HepG2 (cell line): ENCODE measurements around the gene ADGRB3. TPM values are rescaled to one million over a fixed set of nuclear protein-coding genes. Genes with fewer than 3 reads are reported as not detected.

Experiments used
- DBP ChIP-seq: sonication (generic); formaldehyde crosslinking; IDR thresholded peaks from 2 replicates; pipeline ENCODE4 v1.4.0; 2020; ENCODE audit warnings: missing genetic modification reagents; ENCODE audit errors: not compliant biosample characterization
- DDIT3 ChIP-seq: sonication (generic); formaldehyde crosslinking; IDR thresholded peaks from 2 replicates; pipeline ENCODE4 v1.4.0; 2020; ENCODE audit warnings: mild to moderate bottlenecking, missing genetic modification reagents
- GATAD1 ChIP-seq: IDR thresholded peaks from 2 replicates; pipeline ENCODE4 v1.6.1; 2016; ENCODE audit warnings: missing genetic modification reagents, missing compliant biosample characterization
- ISL2 ChIP-seq: sonication (generic); formaldehyde crosslinking; IDR thresholded peaks from 2 replicates; pipeline ENCODE4 v1.5.0; 2020; ENCODE audit warnings: missing genetic modification reagents
- KDM2A ChIP-seq: sonication (generic); formaldehyde crosslinking; IDR thresholded peaks from 2 replicates; pipeline ENCODE4 v1.4.0; 2020; ENCODE audit warnings: low read depth, missing genetic modification reagents, borderline replicate concordance
- MLXIP ChIP-seq: sonication (generic); formaldehyde crosslinking; IDR thresholded peaks from 2 replicates; pipeline ENCODE4 v1.9.0; 2021; ENCODE audit warnings: missing genetic modification reagents, borderline replicate concordance
- REL ChIP-seq: sonication (generic); formaldehyde crosslinking; conservative IDR thresholded peaks from 2 replicates; pipeline ENCODE4 v1.8.0; 2022; ENCODE audit warnings: mild to moderate bottlenecking, missing genetic modification reagents, moderate library complexity
- SKI ChIP-seq: fragments of 450-650 bp; IDR thresholded peaks from one replicate; pipeline ENCODE4 v1.6.1; 2018; ENCODE audit warnings: mild to moderate bottlenecking; ENCODE audit not compliant: partially characterized antibody
- TIGD3 ChIP-seq: sonication (generic); formaldehyde crosslinking; IDR thresholded peaks from 2 replicates; pipeline ENCODE4 v1.5.1; 2020; ENCODE audit warnings: mild to moderate bottlenecking, missing genetic modification reagents, borderline replicate concordance
- ZHX2 ChIP-seq, 2 experiments: sonication (generic) in 1 of 2; formaldehyde crosslinking in 1 of 2; IDR thresholded peaks; 2 replicates each; pipeline versions ENCODE4 v1.6.1 to v1.9.0; 2014 to 2022; ENCODE audit warnings: antibody characterized with exemption in 1 of 2, borderline replicate concordance in 1 of 2, inconsistent platforms in 1 of 2, low read depth in 1 of 2, missing genetic modification reagents in 1 of 2
- ZMYM4 ChIP-seq: sonication (generic); formaldehyde crosslinking; IDR thresholded peaks from 2 replicates; pipeline ENCODE4 v1.8.1; 2023; ENCODE audit warnings: mild to moderate bottlenecking, missing genetic modification reagents
- ZNF281 ChIP-seq: sonication (generic); formaldehyde crosslinking; IDR thresholded peaks from 2 replicates; pipeline ENCODE4 v1.4.0; 2020; ENCODE audit warnings: missing genetic modification reagents, borderline replicate concordance
- ZNF607 ChIP-seq: sonication (generic); formaldehyde crosslinking; IDR thresholded peaks from 2 replicates; pipeline ENCODE4 v1.5.1; 2020; ENCODE audit warnings: missing genetic modification reagents, mild to moderate bottlenecking, borderline replicate concordance
- polyA plus RNA-seq, 8 experiments: library from polyadenylated mRNA; depleted of rRNA in 3 of 8; stranded (reverse) in 7 of 8; unstranded in 1 of 8; fragments of >200 nt; fragmentation: Illumina TruSeq in 4 of 8; extraction: Trizol in 4 of 8; gene quantifications; 2 replicates each; pipeline versions ENCODE4 v1.2.1 to v1.2.3, GENCODE V29; 2011 to 2016; ENCODE audit warnings: low read depth in 4 of 8, missing spikeins in 1 of 8, mixed read lengths in 1 of 8; ENCODE audit not compliant: insufficient read depth in 1 of 8
- total RNA-seq, 5 experiments: library from RNA; depleted of rRNA; stranded (reverse); fragments of >200 nt; fragmentation: Illumina TruSeq; extraction: Trizol; gene quantifications; 2 replicates each; pipeline ENCODE4 v1.2.3, GENCODE V29; 2016; ENCODE audit warnings: low read depth in 1 of 5

The ADGRB3 gene
- total and polyA plus RNA-seq, 2 of the 13 experiments (the other 11 are each of a cell fraction or from before 2014, with no cell fraction given) = not detected

GRCh38 chr6:69232911-69233448 lies 597.9 kb downstream of the ADGRB3 start (continued):
- TF ChIP-seq KDM2A (CRISPR knock-in tag) (peak; percentile 95), GATAD1 (CRISPR knock-in tag) (peak; percentile 81), TIGD3 (CRISPR knock-in tag) (peak; percentile 97; the same call in 1 of the 2 replicates), DDIT3 (CRISPR knock-in tag) (peak; percentile 72; the same call in 1 of the 2 replicates), DBP (CRISPR knock-in tag) (peak; percentile 95), ISL2 (CRISPR knock-in tag) (peak; percentile 86), ZNF281 (CRISPR knock-in tag) (peak; percentile 81), MLXIP (peak; percentile 96), ZMYM4 (CRISPR knock-in tag) (peak; percentile 78), SKI (no peak), REL (CRISPR knock-in tag) (0 out of 2 replicates have a peak, but pooled peaks have one; percentile 63), ZHX2 (IDR thresholded peaks at IDR 0.05; ENCODE audit: low read depth) (no peak), ZHX2 (CRISPR knock-in tag; IDR thresholded peaks at IDR 0.05; ENCODE audit: borderline replicate concordance) (peak; percentile 97), ZNF607 (CRISPR knock-in tag) (peak; percentile 98)
